Neuronal stem cell (in vitro differentiated cells): Measurements from ENCODE around the gene LAMA2.

Source experiments
- DNase-seq: peaks from one replicate; pipeline ENCODE4 v3.0.0-alpha.2; 2013; ENCODE audit warnings: low spot score
- H2AFZ ChIP-seq: one replicate; pipeline ENCODE4 v1.6.1; 2013; ENCODE audit warnings: mild to moderate bottlenecking, low read length, inconsistent platforms
- H2AK5ac ChIP-seq: 2 replicates; pipeline ENCODE4 v1.6.1; 2013; ENCODE audit warnings: low read depth, mild to moderate bottlenecking, inconsistent platforms, low read length, moderate library complexity, mixed read lengths
- H2BK120ac ChIP-seq: 2 replicates; pipeline ENCODE4 v1.6.1; 2013; ENCODE audit warnings: low read depth, mild to moderate bottlenecking, inconsistent platforms, low read length, moderate library complexity, mixed read lengths
- H2BK12ac ChIP-seq: one replicate; pipeline ENCODE4 v1.6.1; 2013; ENCODE audit warnings: low read length, inconsistent platforms
- H2BK15ac ChIP-seq: 2 replicates; pipeline ENCODE4 v1.6.1; 2013; ENCODE audit warnings: mild to moderate bottlenecking, low read length, inconsistent platforms, mixed read lengths
- H2BK5ac ChIP-seq: one replicate; pipeline ENCODE4 v1.6.1; 2013; ENCODE audit warnings: inconsistent platforms, mild to moderate bottlenecking, low read length, moderate library complexity
- H3K14ac ChIP-seq: one replicate; pipeline ENCODE4 v1.6.1; 2013; ENCODE audit warnings: low read length, inconsistent platforms
- H3K18ac ChIP-seq: 2 replicates; pipeline ENCODE4 v1.6.1; 2013; ENCODE audit warnings: low read length, inconsistent platforms
- H3K23ac ChIP-seq: 2 replicates; pipeline ENCODE4 v1.6.1; 2013; ENCODE audit warnings: low read depth, mild to moderate bottlenecking, mixed read lengths, low read length, inconsistent platforms; ENCODE audit not compliant: poor library complexity
- H3K27ac ChIP-seq: replicated peaks from 3 replicates; pipeline ENCODE4 v1.5.1; 2013; ENCODE audit warnings: low read length, inconsistent platforms
- H3K27me3 ChIP-seq, 3 experiments: 2 replicates each; pipeline ENCODE4 v1.6.1; 2013; ENCODE audit warnings: low read length in 3 of 3, mild to moderate bottlenecking in 2 of 3, inconsistent platforms in 1 of 3, low read depth in 1 of 3, mixed read lengths in 1 of 3, moderate library complexity in 1 of 3; ENCODE audit not compliant: control insufficient read depth in 3 of 3, insufficient read depth in 3 of 3
- H3K36me3 ChIP-seq, 2 donors: replicated peaks in 1 of 2; 2 replicates each; pipeline ENCODE4 v1.6.1; 2013; ENCODE audit warnings: low read length in 2 of 2; ENCODE audit not compliant: control insufficient read depth in 2 of 2, insufficient read depth in 2 of 2
- H3K4ac ChIP-seq: 2 replicates; pipeline ENCODE4 v1.6.1; 2013; ENCODE audit warnings: inconsistent platforms, mild to moderate bottlenecking, low read length, moderate library complexity
- H3K4me1 ChIP-seq, 2 donors: 1 replicate in 1 of 2; 2 replicates in 1 of 2; pipeline ENCODE4 v1.6.1; 2013; ENCODE audit warnings: low read length in 2 of 2, low read depth in 1 of 2; ENCODE audit not compliant: control insufficient read depth in 2 of 2, insufficient read depth in 1 of 2
- H3K4me2 ChIP-seq: one replicate; pipeline ENCODE4 v1.6.1; 2013; ENCODE audit warnings: mild to moderate bottlenecking, low read length, inconsistent platforms; ENCODE audit not compliant: insufficient read depth, poor library complexity, severe bottlenecking
- H3K4me3 ChIP-seq, 2 donors: 2 replicates each; pipeline ENCODE4 v1.5.1; 2013; ENCODE audit warnings: low read length in 2 of 2, mild to moderate bottlenecking in 2 of 2, inconsistent platforms in 1 of 2, moderate library complexity in 1 of 2
- H3K79me1 ChIP-seq: one replicate; pipeline ENCODE4 v1.6.1; 2013; ENCODE audit warnings: low read depth, mild to moderate bottlenecking, inconsistent platforms, low read length, moderate library complexity
- H3K9ac ChIP-seq: one replicate; pipeline ENCODE4 v1.6.1; 2013; ENCODE audit warnings: mild to moderate bottlenecking, low read depth, low read length, inconsistent platforms; ENCODE audit not compliant: poor library complexity
- H3K9me3 ChIP-seq, 2 donors: replicated peaks in 1 of 2; 2 replicates each; pipeline versions ENCODE3 to v1.6.1; 2013; ENCODE audit warnings: low read length in 2 of 2, mild to moderate bottlenecking in 2 of 2, inconsistent platforms in 1 of 2, low read depth in 1 of 2, mixed read lengths in 1 of 2, moderate library complexity in 1 of 2; ENCODE audit not compliant: control insufficient read depth in 2 of 2, insufficient read depth in 1 of 2
- H4K8ac ChIP-seq: one replicate; pipeline ENCODE4 v1.6.1; 2013; ENCODE audit warnings: low read depth, mild to moderate bottlenecking, inconsistent platforms, low read length, moderate library complexity
- H4K91ac ChIP-seq: one replicate; pipeline ENCODE4 v1.6.1; 2013; ENCODE audit warnings: low read length, low read depth, mild to moderate bottlenecking, inconsistent platforms; ENCODE audit not compliant: poor library complexity
- WGBS, 2 donors: extraction: QIAGEN DNeasy Blood & Tissue Kit; methylation state at CpG; one replicate each; pipeline ENCODE4 v1.1.7; 2013; ENCODE audit warnings: missing lambda C conversion rate in 2 of 2, mixed read lengths in 1 of 2; ENCODE audit not compliant: insufficient read length in 2 of 2, insufficient replicate concordance in 1 of 2; ENCODE audit errors: extremely low coverage in 2 of 2; 5-methylcytosine and 5-hydroxymethylcytosine counted together

LAMA2 gene

DNA sequence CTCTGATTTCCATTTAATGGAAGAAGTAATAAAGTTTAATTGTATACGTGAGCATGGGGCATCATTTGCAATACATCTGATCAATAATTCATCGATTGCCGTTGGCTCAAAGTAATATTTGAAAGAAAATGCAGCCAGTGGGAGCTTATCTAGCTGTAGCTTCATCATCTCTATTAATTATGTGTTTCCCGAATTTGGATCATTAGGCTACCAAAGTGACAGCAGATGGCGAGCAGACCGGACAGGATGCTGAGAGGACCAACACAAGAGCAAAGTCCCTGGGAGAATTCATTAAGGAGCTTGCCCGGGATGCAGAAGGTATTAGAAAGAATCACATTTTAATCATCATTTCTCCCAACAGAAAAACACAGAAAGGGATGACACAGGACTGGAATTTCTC is 500.0 kb downstream of the LAMA2 start:
- H2BK120ac ChIP-seq, result no peak overlapping the region
- no CpG with 5 or more reads among the region's 7 CpGs for WGBS, 2 donors
- H2AK5ac ChIP-seq, result no peak overlapping the region
- no peak overlapping the region for H4K91ac ChIP-seq
- no peak overlapping the region for H3K14ac ChIP-seq
- H3K36me3 ChIP-seq, result no peaks in the 10 kb centered on the region
- H3K79me1 ChIP-seq, result no peaks in the 10 kb centered on the region
- no peak overlapping the region for H3K9ac ChIP-seq
- H3K18ac ChIP-seq, result no peak overlapping the region
- no peaks in the 10 kb centered on the region for H3K4me1 ChIP-seq
- no peak overlapping the region for H3K4ac ChIP-seq
- H3K4me3 ChIP-seq, result no peak overlapping the region
- no peak for DNase-seq
- no peak overlapping the region for H2AFZ ChIP-seq
- H3K27me3 ChIP-seq, result no peaks in the 10 kb centered on the region
- no peak overlapping the region for H3K27ac ChIP-seq
- no peaks in the 10 kb centered on the region for H3K9me3 ChIP-seq
- H4K8ac ChIP-seq, result no peak overlapping the region
- no peak overlapping the region for H2BK5ac ChIP-seq
- H2BK15ac ChIP-seq, result no peak overlapping the region
- no peak overlapping the region for H3K4me2 ChIP-seq
- no peak overlapping the region for H3K23ac ChIP-seq
- no peak overlapping the region for H2BK12ac ChIP-seq

DNA sequence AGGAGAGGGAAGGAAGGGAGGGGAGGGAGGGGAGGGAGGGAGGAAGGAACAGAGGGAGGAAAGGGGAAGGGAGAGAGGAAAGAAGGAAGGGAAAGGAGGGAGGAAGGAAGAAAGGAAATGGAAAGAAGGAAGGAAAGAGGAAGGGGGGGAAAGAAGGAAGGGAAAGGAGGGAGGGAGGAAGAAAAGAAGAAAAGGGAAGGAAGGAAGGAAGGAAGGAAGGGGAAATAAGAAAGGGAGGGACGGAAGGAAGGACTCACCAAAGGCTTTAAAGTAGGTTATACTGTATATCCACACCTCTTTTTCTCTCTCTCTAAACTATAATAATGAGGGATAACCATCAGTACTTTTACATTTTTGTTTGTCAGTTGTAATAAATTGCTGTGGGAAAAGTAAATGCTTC is 502.2 kb downstream of the LAMA2 start:
- DNase-seq, result no peak
- Histone ChIP-seq H3K14ac (no peak overlapping the region), H3K18ac (no peak overlapping the region)

DNA sequence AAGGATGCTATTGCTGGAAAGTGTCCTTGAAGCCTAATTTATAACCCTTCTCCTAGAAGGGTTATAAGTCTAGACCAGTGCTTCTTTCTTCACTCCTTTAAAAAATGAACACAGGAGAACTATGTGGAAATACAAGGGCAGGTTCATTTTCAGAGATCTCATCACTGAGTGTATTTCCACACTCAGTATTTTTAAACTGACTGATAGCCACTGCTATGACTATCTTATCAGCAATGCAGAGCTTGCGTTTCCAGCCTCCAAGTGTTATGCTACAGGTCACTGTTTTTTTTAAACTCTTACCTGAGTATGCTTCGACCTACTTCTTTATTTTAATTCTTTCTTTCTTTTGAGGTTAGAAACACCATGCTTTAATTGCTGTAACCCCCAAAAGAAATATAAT is 508.0 kb downstream of the LAMA2 start:
- H3K18ac ChIP-seq, result no peak overlapping the region
- no peak overlapping the region for H4K91ac ChIP-seq
- no peak overlapping the region for H3K4ac ChIP-seq
- no peak overlapping the region for H2BK120ac ChIP-seq
- H3K4me1 ChIP-seq, result no peaks in the 10 kb centered on the region
- H4K8ac ChIP-seq, result no peak overlapping the region
- DNase-seq, result no peak
- no peaks in the 10 kb centered on the region for H3K27me3 ChIP-seq
- H2AFZ ChIP-seq, result no peak overlapping the region
- no peak overlapping the region for H3K14ac ChIP-seq
- no peak overlapping the region for H3K27ac ChIP-seq
- H3K4me3 ChIP-seq, result no peak overlapping the region
- H3K4me2 ChIP-seq, result no peak overlapping the region
- no peak overlapping the region for H2BK12ac ChIP-seq
- H2BK5ac ChIP-seq, result no peak overlapping the region
- H3K36me3 ChIP-seq, result no peaks in the 10 kb centered on the region
- no peak overlapping the region for H2BK15ac ChIP-seq
- no peaks in the 10 kb centered on the region for H3K9me3 ChIP-seq
- H3K23ac ChIP-seq, result no peak overlapping the region
- no CpG with 5 or more reads among the region's 2 CpGs for WGBS, 2 donors
- H3K79me1 ChIP-seq, result no peaks in the 10 kb centered on the region
- H2AK5ac ChIP-seq, result no peak overlapping the region
- H3K9ac ChIP-seq, result no peak overlapping the region

More for the DNA sequence above, 502.2 kb downstream of the LAMA2 start:
- no CpG with 5 or more reads among the region's 1 CpG for WGBS, 2 donors
- no peak overlapping the region for H3K4ac ChIP-seq
- no peak overlapping the region for H3K9ac ChIP-seq
- no peak overlapping the region for H3K4me2 ChIP-seq
- no peaks in the 10 kb centered on the region for H3K9me3 ChIP-seq
- no peak overlapping the region for H2AK5ac ChIP-seq
- H3K23ac ChIP-seq, result no peak overlapping the region
- H3K4me1 ChIP-seq, result no peaks in the 10 kb centered on the region
- no peak overlapping the region for H2BK5ac ChIP-seq
- no peak overlapping the region for H4K91ac ChIP-seq
- H3K4me3 ChIP-seq, result no peak overlapping the region
- H2AFZ ChIP-seq, result no peak overlapping the region
- no peak overlapping the region for H2BK120ac ChIP-seq
- no peak overlapping the region for H4K8ac ChIP-seq
- no peak overlapping the region for H2BK12ac ChIP-seq
- H3K36me3 ChIP-seq, result no peaks in the 10 kb centered on the region
- H3K27me3 ChIP-seq, result no peaks in the 10 kb centered on the region
- H2BK15ac ChIP-seq, result no peak overlapping the region
- H3K79me1 ChIP-seq, result no peaks in the 10 kb centered on the region
- no peak overlapping the region for H3K27ac ChIP-seq

DNA sequence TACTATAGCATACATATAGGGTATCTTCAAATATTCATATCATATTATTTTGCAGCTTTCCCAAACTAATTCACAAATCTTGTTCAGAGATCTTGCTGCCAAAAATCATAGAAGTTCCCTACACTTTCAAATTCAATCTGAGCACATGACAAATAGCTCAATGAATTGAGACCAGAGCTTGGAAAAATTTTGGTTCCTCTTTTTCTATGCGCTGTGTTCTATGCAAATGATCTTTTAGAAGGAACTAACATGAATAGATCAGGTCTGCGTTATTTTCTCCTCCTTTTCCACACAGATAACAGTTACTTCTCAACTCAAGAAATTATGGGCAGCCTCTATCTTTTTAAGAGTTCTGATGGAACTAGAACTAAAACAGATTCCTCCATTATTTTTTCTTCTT is 510.7 kb downstream of the LAMA2 start:
- H4K91ac ChIP-seq, result no peak overlapping the region
- H3K4ac ChIP-seq, result no peak overlapping the region
- no peak overlapping the region for H3K9ac ChIP-seq
- H2BK15ac ChIP-seq, result no peak overlapping the region
- H2BK12ac ChIP-seq, result no peak overlapping the region
- no peak overlapping the region for H2BK5ac ChIP-seq
- H2BK120ac ChIP-seq, result no peak overlapping the region
- DNase-seq, result no peak
- no peak overlapping the region for H3K23ac ChIP-seq
- H3K4me3 ChIP-seq, result no peak overlapping the region
- H3K18ac ChIP-seq, result no peak overlapping the region
- no peaks in the 10 kb centered on the region for H3K36me3 ChIP-seq
- WGBS, 2 donors, result no CpG with 5 or more reads among the region's 2 CpGs
- H3K27ac ChIP-seq, result no peak overlapping the region
- H3K4me2 ChIP-seq, result no peak overlapping the region
- H3K27me3 ChIP-seq, result no peaks in the 10 kb centered on the region
- no peaks in the 10 kb centered on the region for H3K9me3 ChIP-seq
- H4K8ac ChIP-seq, result no peak overlapping the region
- H3K14ac ChIP-seq, result no peak overlapping the region
- no peak overlapping the region for H2AK5ac ChIP-seq
- no peak overlapping the region for H2AFZ ChIP-seq
- no peaks in the 10 kb centered on the region for H3K4me1 ChIP-seq
- no peaks in the 10 kb centered on the region for H3K79me1 ChIP-seq
